Transverse colon (tissue), 4 donors: ENCODE measurements around the gene CEBPA.

ENCODE experiments used
- CTCF ChIP-seq, 5 experiments: fragments of 200-600 bp in 3 of 5; fragments of 450-650 bp in 2 of 5; sonication (generic) in 3 of 5; IDR thresholded peaks; 1 replicate in 2 of 5; 2 replicates in 3 of 5; pipeline ENCODE4 v1.5.1; 2016 to 2017; ENCODE audit warnings: antibody characterized with exemption in 5 of 5, inconsistent platforms in 3 of 5, mild to moderate bottlenecking in 2 of 5, moderate library complexity in 1 of 5
- POLR2AphosphoS5 ChIP-seq, 3 donors: sonication (generic); formaldehyde crosslinking; IDR thresholded peaks; one replicate each; pipeline ENCODE4 v1.6.1; 2016; ENCODE audit warnings: antibody characterized with exemption in 3 of 3

GRCh38 chr19:33255781-33256180 lies 46.6 kb downstream of the CEBPA start:
- TF ChIP-seq CTCF (IDR thresholded peaks at IDR 0.05) = no peak
- no peak for TF ChIP-seq POLR2AphosphoS5 (IDR thresholded peaks at IDR 0.05)
